ENCODE results near the gene KIR3DL3.
"Not testable (repeated sequence)": the region's sequence is repeated elsewhere in the genome, so short reads cannot be mapped to it uniquely, and the experiment has no call there.

Gene KIR3DL3

GRCh38 chr19:54778896-54779295, 54.7 kb downstream of the KIR3DL3 start:
- not testable (repeated sequence) for H3K9me3 Mint-ChIP-seq; H3K27ac Mint-ChIP-seq; H3K27me3 Mint-ChIP-seq (ENCODE audit: low read depth); H3K4me1 Mint-ChIP-seq (ENCODE audit: low read depth); DNase-seq (ENCODE audit: low spot score); H3K36me3 Mint-ChIP-seq (ENCODE audit: low read depth); H3K4me3 Mint-ChIP-seq

- not testable (repeated sequence) for H3K4me3 Mint-ChIP-seq; DNase-seq (ENCODE audit: low spot score); H3K9me3 Mint-ChIP-seq; H3K4me1 Mint-ChIP-seq (ENCODE audit: low read depth); H3K36me3 Mint-ChIP-seq (ENCODE audit: low read depth); H3K27ac Mint-ChIP-seq; H3K27me3 Mint-ChIP-seq (ENCODE audit: low read depth)
These were observed 58.7 kb downstream of the KIR3DL3 start for GRCh38 chr19:54782916-54783315.
